H1 (cell line): ENCODE data around the gene DDX50. TPM values are rescaled to one million over a fixed set of nuclear protein-coding genes. Genes with fewer than 3 reads are reported as not detected.

Experiments
- CTCF ChIA-PET: fragments of 300-600 bp; sonication (Branson Sonifier 250); formaldehyde crosslinking; loops from one replicate; lab custom pipeline; 2021; ENCODE audit not compliant: partially characterized antibody; lab: Charles Lee
- POLR2A ChIA-PET: fragments of 300-600 bp; sonication (Branson Sonifier 250); formaldehyde crosslinking; loops from one replicate; lab custom pipeline; 2021; ENCODE audit warnings: inconsistent platforms; ENCODE audit not compliant: partially characterized antibody; lab: Charles Lee
- DNase-seq, 2 experiments: peaks; one replicate each; pipeline versions ENCODE4 v3.0.0 to v3.0.0-alpha.2; 2010 to 2022; ENCODE audit warnings: low spot score in 2 of 2, low read depth in 1 of 2, mixed read lengths in 1 of 2
- FAIRE-seq: peaks from 2 replicates; lab custom pipeline; 2011; peaks lifted over from hg19 to GRCh38; lab: Jason Lieb, UNC
- H2AFZ ChIP-seq: 2 replicates; pipeline ENCODE4 v1.8.1; 2012; ENCODE audit warnings: low read length, inconsistent platforms
- H2AK5ac ChIP-seq: 2 replicates; pipeline ENCODE4 v1.6.1; 2013; ENCODE audit warnings: low read depth, low read length
- H2BK120ac ChIP-seq: replicated peaks from 2 replicates; pipeline ENCODE3; 2013; ENCODE audit warnings: low read depth, low read length, inconsistent platforms
- H2BK12ac ChIP-seq: 2 replicates; pipeline ENCODE4 v1.6.1; 2013; ENCODE audit warnings: low read depth, low read length
- H2BK15ac ChIP-seq: 2 replicates; pipeline ENCODE4 v1.6.1; 2013; ENCODE audit warnings: low read length
- H2BK20ac ChIP-seq: 2 replicates; pipeline ENCODE4 v1.6.1; 2013; ENCODE audit warnings: low read length
- H2BK5ac ChIP-seq: 2 replicates; pipeline ENCODE4 v1.6.1; 2013; ENCODE audit warnings: low read depth, low read length
- H3K14ac ChIP-seq: 2 replicates; pipeline ENCODE4 v1.6.1; 2013; ENCODE audit warnings: inconsistent platforms; ENCODE audit not compliant: insufficient read length
- H3K18ac ChIP-seq: 2 replicates; pipeline ENCODE4 v1.6.1; 2013; ENCODE audit warnings: low read length; ENCODE audit errors: extremely low read depth
- H3K23ac ChIP-seq: 2 replicates; pipeline ENCODE4 v1.6.1; 2013; ENCODE audit warnings: inconsistent platforms; ENCODE audit not compliant: insufficient read length
- H3K23me2 ChIP-seq: 2 replicates; pipeline ENCODE4 v1.6.1; 2013; ENCODE audit warnings: low read depth, low read length
- H3K27ac ChIP-seq: 2 replicates; pipeline ENCODE4 v1.6.1; 2011; ENCODE audit warnings: low read depth, low read length, inconsistent platforms
- H3K27me3 ChIP-seq, 4 experiments: replicated peaks in 1 of 4; 1 replicate in 1 of 4; 2 replicates in 3 of 4; pipeline versions ENCODE4 v1.6.1 to v1.8.1; 2011 to 2013; ENCODE audit warnings: low read length in 3 of 4, mild to moderate bottlenecking in 3 of 4, inconsistent platforms in 2 of 4, mixed read lengths in 2 of 4, moderate library complexity in 1 of 4; ENCODE audit not compliant: control insufficient read depth in 3 of 4, insufficient read depth in 3 of 4; ENCODE audit errors: extremely low read depth in 1 of 4
- H3K36me3 ChIP-seq, 4 experiments: 2 replicates each; pipeline versions ENCODE4 v1.6.1 to v1.8.1; 2011 to 2013; ENCODE audit warnings: mild to moderate bottlenecking in 4 of 4, low read length in 3 of 4, moderate library complexity in 2 of 4, control low read depth in 1 of 4, inconsistent platforms in 1 of 4; ENCODE audit not compliant: insufficient read depth in 4 of 4, control insufficient read depth in 2 of 4
- H3K4ac ChIP-seq: replicated peaks from 2 replicates; pipeline ENCODE3; 2013; ENCODE audit warnings: low read length, low read depth, mixed read lengths, inconsistent platforms; ENCODE audit not compliant: insufficient read length
- H3K4me1 ChIP-seq, 4 experiments: replicated peaks in 1 of 4; 1 replicate in 1 of 4; 2 replicates in 3 of 4; pipeline versions ENCODE4 v1.6.1 to v1.8.1; 2011 to 2013; ENCODE audit warnings: low read length in 3 of 4, inconsistent platforms in 2 of 4, mixed read lengths in 1 of 4; ENCODE audit not compliant: insufficient read depth in 4 of 4, control insufficient read depth in 3 of 4
- H3K4me2 ChIP-seq, 2 experiments: 2 replicates each; pipeline versions ENCODE4 v1.6.1 to v1.8.1; 2011 to 2013; ENCODE audit warnings: low read depth in 2 of 2, low read length in 2 of 2, control low read depth in 1 of 2, inconsistent platforms in 1 of 2, mild to moderate bottlenecking in 1 of 2; ENCODE audit not compliant: insufficient read depth in 1 of 2
- H3K4me3 ChIP-seq, 4 experiments: fragments of 200-600, 300-600 bp in 1 of 4; sonication (generic), shearing (Covaris generic), sonication (Bioruptor Twin) in 1 of 4; 2 replicates each; pipeline versions ENCODE4 v1.5.1 to v1.8.1; 2011 to 2016; ENCODE audit warnings: low read length in 4 of 4, low read depth in 3 of 4, control low read depth in 2 of 4, inconsistent platforms in 2 of 4, mild to moderate bottlenecking in 2 of 4, mixed read lengths in 1 of 4, moderate library complexity in 1 of 4; ENCODE audit not compliant: insufficient read depth in 2 of 4; ENCODE audit errors: extremely low read depth in 1 of 4
- H3K56ac ChIP-seq: replicated peaks from 2 replicates; pipeline ENCODE3; 2013; ENCODE audit warnings: low read depth, mild to moderate bottlenecking, mixed read lengths, low read length, inconsistent platforms; ENCODE audit not compliant: insufficient read length
- H3K79me1 ChIP-seq: 2 replicates; pipeline ENCODE4 v1.6.1; 2013; ENCODE audit warnings: low read depth, low read length, control low read depth
- H3K79me2 ChIP-seq, 2 experiments: 2 replicates each; pipeline versions ENCODE4 v1.6.1 to v1.8.1; 2012 to 2013; ENCODE audit warnings: low read length in 2 of 2, mild to moderate bottlenecking in 2 of 2, inconsistent platforms in 1 of 2; ENCODE audit not compliant: insufficient read depth in 2 of 2, control insufficient read depth in 1 of 2
- H3K9ac ChIP-seq, 4 experiments: replicated peaks in 1 of 4; 1 replicate in 1 of 4; 2 replicates in 3 of 4; pipeline versions ENCODE4 v1.6.1 to v1.8.1; 2011 to 2013; ENCODE audit warnings: low read depth in 3 of 4, low read length in 3 of 4, control low read depth in 2 of 4, mild to moderate bottlenecking in 2 of 4, moderate library complexity in 2 of 4, inconsistent platforms in 1 of 4; ENCODE audit errors: extremely low read depth in 1 of 4
- H3K9me3 ChIP-seq, 2 experiments: 2 replicates each; pipeline versions ENCODE4 v1.6.1 to v1.8.1; 2012 to 2013; ENCODE audit warnings: mild to moderate bottlenecking in 2 of 2, moderate library complexity in 2 of 2, control low read depth in 1 of 2, inconsistent platforms in 1 of 2, low read depth in 1 of 2, low read length in 1 of 2, mixed read lengths in 1 of 2; ENCODE audit not compliant: insufficient read depth in 2 of 2
- H4K20me1 ChIP-seq, 2 experiments: replicated peaks in 1 of 2; 2 replicates each; pipeline versions ENCODE3 to v1.8.1; 2011 to 2013; ENCODE audit warnings: inconsistent platforms in 2 of 2, low read length in 2 of 2, mild to moderate bottlenecking in 1 of 2; ENCODE audit not compliant: insufficient read depth in 2 of 2, control insufficient read depth in 1 of 2
- H4K5ac ChIP-seq: 2 replicates; pipeline ENCODE4 v1.6.1; 2013; ENCODE audit warnings: low read length, low read depth, mixed read lengths, inconsistent platforms; ENCODE audit not compliant: insufficient read length
- H4K8ac ChIP-seq: 2 replicates; pipeline ENCODE4 v1.8.0; 2013; ENCODE audit warnings: mild to moderate bottlenecking, moderate library complexity, low read length, inconsistent platforms; ENCODE audit not compliant: insufficient read depth; ENCODE audit errors: extremely low read depth
- H4K91ac ChIP-seq: replicated peaks from 2 replicates; pipeline ENCODE3; 2013; ENCODE audit warnings: low read length, mixed read lengths, inconsistent platforms; ENCODE audit not compliant: insufficient read length
- CTBP2 ChIP-seq: IDR thresholded peaks from 2 replicates; pipeline ENCODE4 v1.7.0; 2011; ENCODE audit warnings: borderline replicate concordance, mild to moderate bottlenecking, moderate library complexity, mixed read lengths, low read length; ENCODE audit not compliant: insufficient read depth, insufficient read length
- GTF2F1 ChIP-seq: IDR thresholded peaks from 2 replicates; pipeline ENCODE4 v1.6.1; 2012; ENCODE audit warnings: low read depth, low read length, improper control_type of control experiment, borderline replicate concordance
- JUND ChIP-seq: IDR thresholded peaks from 2 replicates; pipeline ENCODE4 v1.6.1; 2011; ENCODE audit warnings: mild to moderate bottlenecking, improper control_type of control experiment, low read length
- KDM5A ChIP-seq: fragments of 200-600 bp; IDR thresholded peaks from 2 replicates; pipeline ENCODE4 v1.7.1; 2012; ENCODE audit warnings: mild to moderate bottlenecking, low read length, inconsistent platforms, mixed read lengths
- NRF1 ChIP-seq: IDR thresholded peaks from 2 replicates; pipeline ENCODE4 v1.6.1; 2011; ENCODE audit warnings: mild to moderate bottlenecking, low read depth, low read length, improper control_type of control experiment
- PHF8 ChIP-seq: fragments of 200-600 bp; sonication (generic); conservative IDR thresholded peaks from 2 replicates; pipeline ENCODE4 v1.7.1; 2012; ENCODE audit warnings: low read depth, mild to moderate bottlenecking, inconsistent platforms, low read length, moderate library complexity
- POLR2A ChIP-seq, 2 experiments: IDR thresholded peaks; 1 replicate in 1 of 2; 2 replicates in 1 of 2; pipeline ENCODE4 v1.6.1; 2011; ENCODE audit warnings: low read depth in 2 of 2, low read length in 2 of 2, mild to moderate bottlenecking in 2 of 2; ENCODE audit errors: control extremely low read depth in 1 of 2
- RNF2 ChIP-seq: fragments of 200-900, 300-1000 bp; sonication (generic); IDR thresholded peaks from 2 replicates; pipeline ENCODE4 v1.7.1; 2016; ENCODE audit warnings: borderline replicate concordance, low read depth, mild to moderate bottlenecking, antibody characterized with exemption, low read length; ENCODE audit not compliant: poor library complexity, severe bottlenecking; ENCODE audit errors: missing control alignments
- RXRA ChIP-seq: IDR thresholded peaks from 2 replicates; pipeline ENCODE4 v1.6.1; 2011; ENCODE audit warnings: low read depth, mild to moderate bottlenecking, low read length, moderate library complexity; ENCODE audit not compliant: insufficient read depth
- SAP30 ChIP-seq: fragments of 300-600 bp; sonication (generic); IDR thresholded peaks from 2 replicates; pipeline ENCODE4 v1.7.1; 2012; ENCODE audit warnings: low read length, moderate library complexity, mild to moderate bottlenecking, inconsistent platforms; ENCODE audit not compliant: insufficient read depth, insufficient replicate concordance
- SIN3A ChIP-seq, 2 experiments: IDR thresholded peaks in 1 of 2; conservative IDR thresholded peaks in 1 of 2; 2 replicates each; pipeline ENCODE4 v1.6.1; 2011 to 2012; ENCODE audit warnings: low read length in 2 of 2, improper control_type of control experiment in 1 of 2, low read depth in 1 of 2, mild to moderate bottlenecking in 1 of 2
- SRF ChIP-seq: IDR thresholded peaks from 2 replicates; pipeline ENCODE4 v1.6.1; 2011; ENCODE audit warnings: mild to moderate bottlenecking, low read depth, low read length, moderate library complexity
- WGBS, 2 experiments: shearing (Covaris generic) in 1 of 2; methylation state at CpG; one replicate each; pipeline versions ENCODE4 v1.1.6 to v1.1.7; 2013 to 2015; ENCODE audit warnings: low lambda C conversion rate in 2 of 2, mixed read lengths in 2 of 2, inconsistent platforms in 1 of 2, low coverage in 1 of 2, missing lambda C conversion rate in 1 of 2; ENCODE audit not compliant: insufficient replicate concordance in 2 of 2, insufficient coverage in 1 of 2, insufficient read length in 1 of 2; ENCODE audit errors: extremely low coverage in 1 of 2, missing lambda C conversion rate in 1 of 2; 5-methylcytosine and 5-hydroxymethylcytosine counted together
- polyA plus RNA-seq, 7 experiments: library from polyadenylated mRNA; depleted of rRNA in 3 of 7; stranded (reverse) in 5 of 7; unstranded in 2 of 7; fragments of >200 nt in 5 of 7; fragments of 200-250 nt in 2 of 7; gene quantifications; 1 replicate in 5 of 7; 2 replicates in 1 of 7; 4 replicates in 1 of 7; pipeline versions ENCODE4 v1.2.1 to v1.2.3, GENCODE V29; 2011 to 2013; ENCODE audit warnings: missing spikeins in 2 of 7, mixed read lengths in 2 of 7
- total RNA-seq: library from RNA; stranded (reverse); fragmentation: NEBNext Ultra II Directional; extraction: Animal tissue kit (Norgen Biotek cat#: 25700); gene quantifications from 2 replicates; pipeline ENCODE4 v1.2.1, GENCODE V29; 2021

DDX50 gene
- total and polyA plus RNA-seq, 2 of the 8 experiments (the other 6 are each of a cell fraction or from before 2014, with no cell fraction given), result 20.0 to 36.5 TPM

GRCh38 chr10:68871105-68871711 lies 29.9 kb upstream of the DDX50 start:
- Histone ChIP-seq H3K4me3 (peak overlapping the region in 1 of 4 experiments; percentile 27; a peak in 3 of 8 replicates), H2BK20ac (no peak overlapping the region)
- CTCF ChIA-PET, result interaction anchor here (0.7 to 1.5 kb wide), 6 partner anchors 10 to 45 kb away, joined by 3 to 5 read pairs (median 3); partner anchors contain the start of gene STOX1
- TF ChIP-seq NRF1 (no peak), KDM5A (no peak), POLR2A (IDR thresholded peaks at IDR 0.05; ENCODE audit: control extremely low read depth in 1 of 2, low read depth in 2 of 2, low read length in 2 of 2) (no peak), RXRA (no peak), PHF8 (no peak), RNF2 (no peak), SIN3A (conservative IDR thresholded peaks at IDR 0.05 in 1 of 2, IDR thresholded peaks at IDR 0.05 in 1 of 2; ENCODE audit: low read depth in 1 of 2, low read length in 2 of 2) (0 out of 4 replicates have a peak, but pooled peaks of 1 of the 2 experiments have one; percentile 21), SRF (no peak), JUND (peak; percentile 22; the same call in 1 of the 2 replicates), CTBP2 (no peak), SAP30 (no peak), GTF2F1 (no peak)

More at GRCh38 chr10:68871105-68871711, 29.9 kb upstream of the DDX50 start:
- no peak overlapping the region for H2BK5ac ChIP-seq
- POLR2A ChIA-PET, result interaction anchor here (1.0 to 1.6 kb wide), 3 partner anchors 25 to 44 kb away, joined by 3 to 4 read pairs (median 3); partner anchors contain the start of gene STOX1
- no peak overlapping the region for H4K8ac ChIP-seq
- peak overlapping the region; percentile 2; the same call in 1 of the 2 replicates for H3K18ac ChIP-seq
- H2AFZ ChIP-seq, result no peak overlapping the region
- no peak overlapping the region for H4K5ac ChIP-seq
- H4K91ac ChIP-seq, result no peak overlapping the region
- no peak overlapping the region for H3K14ac ChIP-seq
- H3K9ac ChIP-seq, result no peak overlapping the region
- no peak overlapping the region for H3K27ac ChIP-seq
- H3K4me2 ChIP-seq, result peak overlapping the region; percentile 30 to 52
- H3K27me3 ChIP-seq, result no peaks in the 10 kb centered on the region
- no peaks in the 10 kb centered on the region for H3K23me2 ChIP-seq
- peaks cover 0 to 13% (median 7%) of the 10 kb centered on the region in 4 experiments; a peak in 4 of 7 replicates for H3K4me1 ChIP-seq
- no peak overlapping the region for H3K23ac ChIP-seq
- H4K20me1 ChIP-seq, result no peaks in the 10 kb centered on the region
- no peak overlapping the region for H2BK120ac ChIP-seq
- H3K79me2 ChIP-seq, result no peaks in the 10 kb centered on the region
- no peak for DNase-seq
- H3K79me1 ChIP-seq, result no peaks in the 10 kb centered on the region
- no peaks in the 10 kb centered on the region for H3K36me3 ChIP-seq
- FAIRE-seq, result peak; percentile 90
- no peak overlapping the region for H2AK5ac ChIP-seq
- WGBS, 2 experiments, result 52% methylated on average over 6 of the region's 6 CpGs; no CpG with 5 or more reads in 1 of the 2 experiments
- H3K9me3 ChIP-seq, result peaks cover 8 to 21% of the 10 kb centered on the region in 2 experiments
- H2BK15ac ChIP-seq, result no peak overlapping the region
- H3K4ac ChIP-seq, result no peak overlapping the region
- no peak overlapping the region for H3K56ac ChIP-seq
- H2BK12ac ChIP-seq, result no peak overlapping the region
